Suprapubic skin (tissue), 4 donors: Measurements from ENCODE around the gene MICU1. TPM values are rescaled to one million over a fixed set of nuclear protein-coding genes. Genes with fewer than 3 reads are reported as not detected.
"Not testable (repeated sequence)": the region's sequence is repeated elsewhere in the genome, so short reads cannot be mapped to it uniquely, and the experiment has no call there.

Source experiments
- DNase-seq, 2 donors: peaks; one replicate each; pipeline ENCODE4 v3.0.0-alpha.2; 2019; ENCODE audit warnings: low spot score in 2 of 2
- H3K27ac ChIP-seq: fragments of 200-600 bp; sonication (generic); one replicate; pipeline ENCODE4 v1.5.1; 2019
- H3K27me3 ChIP-seq: fragments of 200-600 bp; sonication (generic); one replicate; pipeline ENCODE4 v1.5.1; 2019
- H3K36me3 ChIP-seq: fragments of 200-600 bp; sonication (generic); one replicate; pipeline ENCODE4 v1.5.1; 2019
- H3K4me1 ChIP-seq: fragments of 200-600 bp; sonication (generic); one replicate; pipeline ENCODE4 v1.5.1; 2019
- H3K4me3 ChIP-seq: fragments of 200-600 bp; sonication (generic); one replicate; pipeline ENCODE4 v1.5.1; 2019; ENCODE audit warnings: mild to moderate bottlenecking
- H3K9me3 ChIP-seq: fragments of 200-600 bp; sonication (generic); one replicate; pipeline ENCODE4 v1.5.1; 2019
- EP300 ChIP-seq: sonication (generic); formaldehyde crosslinking; IDR thresholded peaks from one replicate; pipeline ENCODE4 v1.6.1; 2017; ENCODE audit warnings: antibody characterized with exemption
- POLR2A ChIP-seq, 2 donors: fragments of 450-650 bp; IDR thresholded peaks; one replicate each; pipeline ENCODE4 v1.6.1; 2017; ENCODE audit warnings: antibody characterized with exemption in 2 of 2, mild to moderate bottlenecking in 2 of 2, moderate library complexity in 2 of 2
- POLR2AphosphoS5 ChIP-seq, 3 donors: sonication (generic); formaldehyde crosslinking; IDR thresholded peaks; one replicate each; pipeline ENCODE4 v1.6.1; 2017; ENCODE audit warnings: antibody characterized with exemption in 3 of 3
- whole genome bisulfite sequencing: methylation state at CpG from one replicate; pipeline ENCODE4 v1.1.5; 2018; 5-methylcytosine and 5-hydroxymethylcytosine counted together
- total RNA-seq, 4 donors: library from RNA; depleted of rRNA; stranded (reverse); fragments of >200 nt; gene quantifications; one replicate each; pipeline ENCODE4 v1.1.0, GENCODE V29; 2016
- TF ChIP-seq, protein P1 (sequence below), 2 donors: fragments of 200-600 bp in 1 of 2; fragments of 450-650 bp in 1 of 2; sonication (generic) in 1 of 2; IDR thresholded peaks; one replicate each; pipeline ENCODE4 v1.5.1; 2016 to 2019; ENCODE audit warnings: antibody characterized with exemption in 2 of 2, mild to moderate bottlenecking in 1 of 2, moderate library complexity in 1 of 2

MICU1 gene
- total RNA-seq, 4 donors from 2014 or later = 34.1 to 37.6 (median 35.6) TPM

DNA sequence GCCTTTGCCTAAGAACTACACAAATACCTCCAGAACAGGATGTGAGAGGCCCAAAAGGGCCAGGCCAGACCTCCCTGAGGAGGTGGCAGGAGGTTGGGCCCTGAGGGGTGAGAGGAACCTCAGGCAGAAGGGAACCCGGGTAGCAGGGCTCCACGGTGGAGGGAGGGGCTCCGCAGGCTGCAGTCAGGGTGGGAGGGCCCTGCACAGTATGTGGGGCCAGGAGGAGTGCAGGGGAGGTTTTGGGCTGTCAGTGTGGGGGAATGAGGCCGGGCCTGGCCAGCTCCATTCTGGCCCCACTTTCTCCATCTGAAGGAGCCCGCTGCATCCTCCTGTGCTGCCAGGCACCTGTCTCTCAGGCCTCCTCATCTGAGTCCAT, 297.1 kb downstream of the MICU1 start:
- Histone ChIP-seq H3K4me1 (peaks cover 72% of the 10 kb centered on the region), H3K27me3 (no peaks in the 10 kb centered on the region), H3K36me3 (peaks cover 7% of the 10 kb centered on the region), H3K9me3 (no peaks in the 10 kb centered on the region), H3K4me3 (no peak overlapping the region), H3K27ac (no peak overlapping the region)
- TF ChIP-seq, protein P1, sequence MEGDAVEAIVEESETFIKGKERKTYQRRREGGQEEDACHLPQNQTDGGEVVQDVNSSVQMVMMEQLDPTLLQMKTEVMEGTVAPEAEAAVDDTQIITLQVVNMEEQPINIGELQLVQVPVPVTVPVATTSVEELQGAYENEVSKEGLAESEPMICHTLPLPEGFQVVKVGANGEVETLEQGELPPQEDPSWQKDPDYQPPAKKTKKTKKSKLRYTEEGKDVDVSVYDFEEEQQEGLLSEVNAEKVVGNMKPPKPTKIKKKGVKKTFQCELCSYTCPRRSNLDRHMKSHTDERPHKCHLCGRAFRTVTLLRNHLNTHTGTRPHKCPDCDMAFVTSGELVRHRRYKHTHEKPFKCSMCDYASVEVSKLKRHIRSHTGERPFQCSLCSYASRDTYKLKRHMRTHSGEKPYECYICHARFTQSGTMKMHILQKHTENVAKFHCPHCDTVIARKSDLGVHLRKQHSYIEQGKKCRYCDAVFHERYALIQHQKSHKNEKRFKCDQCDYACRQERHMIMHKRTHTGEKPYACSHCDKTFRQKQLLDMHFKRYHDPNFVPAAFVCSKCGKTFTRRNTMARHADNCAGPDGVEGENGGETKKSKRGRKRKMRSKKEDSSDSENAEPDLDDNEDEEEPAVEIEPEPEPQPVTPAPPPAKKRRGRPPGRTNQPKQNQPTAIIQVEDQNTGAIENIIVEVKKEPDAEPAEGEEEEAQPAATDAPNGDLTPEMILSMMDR (IDR thresholded peaks at IDR 0.05) = no peak
- peak in 1 of 2 donors; percentile 59 for DNase-seq
- WGBS = 90% methylated on average over 2 of the region's 5 CpGs

DNA sequence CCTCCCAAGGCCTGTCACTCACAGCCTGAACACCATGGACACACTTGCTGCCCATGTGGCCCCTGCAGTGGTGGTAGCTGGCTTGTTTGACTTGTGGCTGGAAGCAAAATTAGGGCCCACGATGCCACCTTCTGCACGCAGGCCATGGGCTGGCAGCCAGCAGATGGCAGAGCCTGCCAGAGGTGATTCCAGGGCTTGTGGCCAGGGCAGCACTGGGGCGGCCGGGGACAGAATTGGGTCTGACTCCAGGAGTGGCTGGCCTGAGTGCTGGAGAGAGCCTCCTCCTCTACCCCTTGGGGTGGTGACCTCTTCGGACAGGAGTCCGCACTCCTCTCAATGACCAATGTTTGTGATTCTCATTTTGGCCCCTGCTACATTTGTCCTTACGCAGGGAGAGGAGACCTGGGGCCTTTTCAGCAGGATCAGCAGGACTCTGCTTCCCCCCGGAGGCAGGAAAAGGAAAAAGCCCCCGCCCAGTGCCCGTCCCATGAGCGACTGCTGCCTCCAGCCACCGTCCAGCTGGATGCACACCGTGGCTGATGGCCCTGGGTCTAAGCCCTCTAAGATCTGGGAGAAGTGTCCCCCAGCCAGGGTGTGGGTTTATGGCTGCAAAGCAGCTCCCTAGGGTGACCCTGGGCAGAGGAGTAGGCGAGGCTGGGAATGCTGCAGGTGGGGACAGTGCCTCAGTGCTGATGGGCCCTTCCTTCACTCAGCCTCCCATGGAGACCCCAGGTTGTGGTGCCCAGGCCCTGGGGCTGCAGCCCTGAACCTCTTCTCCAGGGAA, 297.6 kb downstream of the MICU1 start:
- peak in 1 of 2 donors; percentile 80 for DNase-seq
- TF ChIP-seq, protein P1 (IDR thresholded peaks at IDR 0.05) = peak; percentile 34 to 38
- no peak for TF ChIP-seq POLR2A (IDR thresholded peaks at IDR 0.05)
- H3K9me3 ChIP-seq = no peaks in the 10 kb centered on the region
- 22% methylated on average over 4 of the region's 14 CpGs for WGBS
- H3K4me3 ChIP-seq = no peak overlapping the region
- H3K36me3 ChIP-seq = peaks cover 2% of the 10 kb centered on the region
- peaks cover 72% of the 10 kb centered on the region for H3K4me1 ChIP-seq
- no peaks in the 10 kb centered on the region for H3K27me3 ChIP-seq
- no peak overlapping the region for H3K27ac ChIP-seq

DNA sequence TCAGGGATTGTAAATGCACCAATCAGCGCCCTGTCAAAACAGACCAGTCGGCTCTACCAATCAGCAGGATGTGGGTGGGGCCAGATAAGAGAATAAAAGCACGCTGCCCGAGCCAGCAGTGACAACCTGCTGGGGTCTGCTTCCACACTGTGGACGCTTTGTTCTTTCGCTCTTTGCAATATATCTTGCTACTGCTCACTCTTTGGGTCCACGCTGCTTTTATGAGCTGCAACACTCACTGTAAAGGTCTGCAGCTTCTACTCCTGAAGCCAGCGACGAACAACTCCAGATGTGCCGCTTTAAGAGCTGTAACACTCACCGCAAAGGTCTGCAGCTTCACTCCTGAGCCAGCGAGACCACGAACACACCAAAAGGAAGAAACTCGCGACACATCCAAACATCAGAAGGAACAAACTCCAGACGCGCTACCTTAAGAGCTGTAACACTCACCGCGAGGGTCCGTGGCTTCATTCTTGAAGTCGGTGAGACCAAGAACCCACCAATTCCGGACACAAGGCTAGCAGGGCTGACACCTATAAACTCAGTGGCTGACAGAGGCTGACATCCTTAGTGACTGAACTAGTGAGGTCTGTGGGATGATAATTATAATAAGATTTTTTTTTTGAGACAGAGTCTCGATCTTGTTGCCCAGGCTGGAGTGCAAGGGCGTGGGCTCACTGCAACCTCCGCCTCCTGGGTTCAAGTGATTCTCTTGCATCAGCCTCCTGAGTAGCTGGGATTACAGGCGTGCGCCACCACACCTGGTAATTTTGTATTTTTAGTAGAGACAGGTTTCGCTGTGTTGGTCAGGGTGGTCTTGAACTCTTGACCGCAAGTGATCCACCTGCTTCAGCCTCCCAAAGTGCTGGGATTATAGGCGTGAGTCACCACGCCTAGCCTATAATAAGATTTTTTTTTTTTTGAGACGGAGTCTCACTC, 298.9 kb downstream of the MICU1 start:
- H3K4me3 ChIP-seq, H3K36me3 ChIP-seq, DNase-seq, H3K27me3 ChIP-seq, H3K9me3 ChIP-seq, H3K27ac ChIP-seq: not testable (repeated sequence)
- 83% methylated on average over 32 of the region's 32 CpGs for WGBS
- peaks cover 72% of the 10 kb centered on the region for H3K4me1 ChIP-seq

DNA sequence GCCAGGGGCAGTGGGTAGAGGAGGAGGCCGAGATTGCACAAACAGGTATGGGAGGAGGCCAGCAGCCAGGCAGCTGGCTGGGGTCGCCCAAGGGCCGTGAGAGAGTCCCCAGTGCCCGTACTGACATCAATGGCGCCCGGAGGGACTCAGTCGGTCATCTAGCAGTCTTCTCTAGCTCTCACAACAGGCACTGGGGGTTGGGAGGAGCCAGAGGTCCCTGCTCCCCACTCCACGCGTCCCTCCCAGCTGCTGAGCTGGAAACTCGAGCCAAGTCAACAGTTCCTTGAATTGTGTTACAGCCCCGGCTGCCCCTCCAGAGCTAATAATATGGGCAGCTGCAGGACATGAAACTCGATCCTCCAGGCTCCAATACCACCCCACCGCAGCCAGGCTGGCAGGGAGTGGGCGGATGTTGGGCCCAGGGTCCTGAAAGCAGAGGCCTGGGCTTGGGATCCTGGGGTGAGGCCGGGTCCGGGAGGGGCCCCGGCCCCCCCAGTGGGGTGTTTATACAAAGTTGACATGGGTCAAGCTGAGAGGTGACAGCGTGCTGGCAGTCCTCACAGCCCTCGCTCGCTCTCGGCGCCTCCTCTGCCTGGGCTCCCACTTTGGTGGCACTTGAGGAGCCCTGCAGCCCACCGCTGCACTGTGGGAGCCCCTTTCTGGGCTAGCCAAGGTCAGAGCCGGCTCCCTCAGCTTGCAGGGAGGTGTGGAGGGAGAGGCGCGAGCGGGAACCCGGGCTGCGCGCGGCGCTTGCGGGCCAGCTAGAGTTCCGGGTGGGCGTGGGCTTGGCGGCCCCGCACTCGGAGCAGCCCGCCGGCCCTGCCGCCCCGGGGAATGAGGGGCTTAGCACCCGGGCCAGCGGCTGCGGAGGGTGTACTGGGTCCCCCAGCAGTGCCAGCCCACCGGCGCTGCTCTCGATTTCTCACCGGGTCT, 300.4 kb downstream of the MICU1 start:
- peak in 1 of 2 donors; percentile 68 for DNase-seq
- Histone ChIP-seq H3K4me1 (peaks cover 73% of the 10 kb centered on the region), H3K27ac (peak overlapping the region; percentile 8)
- not testable (repeated sequence) for H3K9me3 ChIP-seq, H3K36me3 ChIP-seq, H3K27me3 ChIP-seq, H3K4me3 ChIP-seq
- 69% methylated on average over 17 of the region's 49 CpGs for WGBS

DNA sequence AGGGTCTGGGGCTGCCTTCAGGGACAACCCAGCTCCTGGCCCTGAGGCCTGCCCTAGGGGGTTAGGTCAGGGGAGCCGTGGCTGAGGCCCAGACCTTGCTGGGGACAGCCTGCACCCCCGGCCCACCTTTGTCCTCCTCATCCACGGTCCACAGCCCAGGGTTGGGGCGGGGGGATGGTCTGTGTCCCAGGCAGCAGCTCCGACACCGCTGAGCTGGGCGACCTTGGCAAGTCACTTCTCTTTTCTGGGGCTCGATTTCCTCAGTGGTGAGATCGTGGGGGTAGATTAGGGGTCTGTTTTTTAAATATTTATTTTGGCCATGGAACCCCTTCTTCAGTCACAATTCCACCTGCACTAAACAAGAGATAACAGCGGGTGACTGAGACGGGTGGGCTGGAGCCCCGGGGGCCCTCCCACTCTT, 302.1 kb downstream of the MICU1 start:
- 91% methylated on average over 4 of the region's 12 CpGs for WGBS
- Histone ChIP-seq H3K36me3 (no peaks in the 10 kb centered on the region), H3K27ac (no peak overlapping the region), H3K4me1 (peaks cover 73% of the 10 kb centered on the region), H3K4me3 (no peak overlapping the region), H3K9me3 (no peaks in the 10 kb centered on the region), H3K27me3 (no peaks in the 10 kb centered on the region)
- no peak for DNase-seq
- TF ChIP-seq POLR2AphosphoS5 (IDR thresholded peaks at IDR 0.05) (no peak), POLR2A (IDR thresholded peaks at IDR 0.05) (no peak), EP300 (no peak)
- TF ChIP-seq, protein P1 (IDR thresholded peaks at IDR 0.05) = no peak
